ENCODE data around the gene SLC12A9. TPM values are rescaled to one million over a fixed set of nuclear protein-coding genes. Genes with fewer than 3 reads are reported as not detected.

The SLC12A9 gene
- total and polyA plus RNA-seq, 2 of the 8 experiments (the other 6 are each of a cell fraction or from before 2014, with no cell fraction given): 31.4 to 40.1 TPM

DNA sequence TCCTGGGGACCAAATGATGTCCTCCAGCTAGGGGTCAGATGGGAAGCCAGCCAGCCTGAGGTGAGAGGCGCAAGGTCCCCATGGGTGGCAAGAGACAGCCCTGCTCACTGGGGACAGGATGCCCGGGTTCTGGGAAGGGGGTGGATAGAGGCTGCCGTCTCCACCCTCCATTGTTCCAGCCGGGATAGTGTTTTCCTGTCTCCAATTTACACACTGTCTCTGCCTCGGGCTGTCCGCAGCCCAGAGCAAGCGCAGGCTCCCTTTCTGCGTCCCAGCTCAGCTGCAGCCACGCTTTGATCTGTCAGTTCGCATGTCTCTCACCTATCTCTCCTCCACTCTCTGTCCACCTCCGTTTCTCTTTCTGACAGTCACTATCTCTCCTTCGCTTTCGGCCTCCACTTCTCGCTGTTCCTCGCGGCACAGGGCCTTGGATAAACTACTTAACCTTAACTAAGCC is 27.3 kb upstream of the SLC12A9 start:
- Histone ChIP-seq H2BK12ac (ENCODE audit: low read depth, low read length) (peak overlapping the region; percentile 21; the same call in 1 of the 2 replicates), H3K9ac (replicated peaks in 1 of 4; ENCODE audit: extremely low read depth in 1 of 4, low read depth in 3 of 4, low read length in 3 of 4) (peak overlapping the region in 2 of 4 experiments; percentile 14 to 58; a peak in 2 of 7 replicates), H3K23me2 (ENCODE audit: low read depth, low read length) (peaks cover 15% of the 10 kb centered on the region; the same call in 1 of the 2 replicates), H2AFZ (ENCODE audit: low read length) (no peak overlapping the region), H3K27me3 (replicated peaks in 1 of 4; ENCODE audit: control insufficient read depth in 3 of 4, extremely low read depth in 1 of 4, insufficient read depth in 3 of 4, low read length in 3 of 4) (no peaks in the 10 kb centered on the region), H3K23ac (ENCODE audit: insufficient read length) (no peak overlapping the region), H3K4me2 (ENCODE audit: insufficient read depth in 1 of 2, low read depth in 2 of 2, low read length in 2 of 2) (peak overlapping the region; percentile 90 to 92), H2AK5ac (ENCODE audit: low read depth, low read length) (0 out of 2 replicates have a peak overlapping the region, but pooled peaks have one; percentile 3), H3K4me3 (ENCODE audit: extremely low read depth in 1 of 4, insufficient read depth in 2 of 4, low read depth in 3 of 4, low read length in 4 of 4) (peak overlapping the region; percentile 88 to 100 (median 92); a peak in 6 of 8 replicates), H3K14ac (ENCODE audit: insufficient read length) (no peak overlapping the region), H2BK5ac (ENCODE audit: low read depth, low read length) (peak overlapping the region; percentile 69; the same call in 1 of the 2 replicates), H4K20me1 (replicated peaks in 1 of 2; ENCODE audit: control insufficient read depth in 1 of 2, insufficient read depth in 2 of 2, low read length in 2 of 2) (peaks cover 14 to 25% of the 10 kb centered on the region in 2 experiments), H3K79me2 (ENCODE audit: control insufficient read depth in 1 of 2, insufficient read depth in 2 of 2, low read length in 2 of 2) (peaks cover 7 to 38% of the 10 kb centered on the region in 2 experiments), H3K79me1 (ENCODE audit: low read depth, low read length) (peaks cover 5% of the 10 kb centered on the region; the same call in 1 of the 2 replicates), H3K27ac (ENCODE audit: low read depth, low read length) (no peak overlapping the region; the same call in 1 of the 2 replicates), H3K4ac (replicated peaks; ENCODE audit: insufficient read length, low read depth, low read length) (no peak overlapping the region), H4K91ac (replicated peaks; ENCODE audit: insufficient read length, low read length) (no peak overlapping the region), H3K4me1 (replicated peaks in 1 of 4; ENCODE audit: control insufficient read depth in 3 of 4, insufficient read depth in 4 of 4, low read length in 3 of 4) (peaks cover 0 to 13% (median 10%) of the 10 kb centered on the region in 4 experiments; a peak in 6 of 7 replicates), H4K8ac (ENCODE audit: extremely low read depth, insufficient read depth, low read length) (no peak overlapping the region), H2BK120ac (replicated peaks; ENCODE audit: low read depth, low read length) (no peak overlapping the region), H3K9me3 (ENCODE audit: insufficient read depth in 2 of 2, low read depth in 1 of 2, low read length in 1 of 2) (no peaks in the 10 kb centered on the region), H3K56ac (replicated peaks; ENCODE audit: insufficient read length, low read depth, low read length) (no peak overlapping the region), H3K18ac (ENCODE audit: extremely low read depth, low read length) (no peak overlapping the region), H2BK15ac (ENCODE audit: low read length) (no peak overlapping the region), H2BK20ac (ENCODE audit: low read length) (no peak overlapping the region), H3K36me3 (ENCODE audit: control insufficient read depth in 2 of 4, insufficient read depth in 4 of 4, low read length in 3 of 4) (peaks cover 19 to 35% (median 30%) of the 10 kb centered on the region in 4 experiments; a peak in 7 of 8 replicates), H4K5ac (ENCODE audit: insufficient read length, low read depth, low read length) (no peak overlapping the region)
- no peak for DNase-seq (ENCODE audit: low read depth in 1 of 2, low spot score in 2 of 2)
- CTCF ChIA-PET (ENCODE audit: partially characterized antibody): interaction anchor here (0.6 to 5.2 kb wide), 14 partner anchors 10 to 582 kb away, joined by 3 to 48 read pairs (median 4); partner anchors contain the start of genes POP7 and SLC12A9
- WGBS, 2 experiments (ENCODE audit: extremely low coverage in 1 of 2, insufficient coverage in 1 of 2, insufficient read length in 1 of 2, insufficient replicate concordance in 2 of 2, low coverage in 1 of 2, low lambda C conversion rate in 2 of 2, missing lambda C conversion rate in 1 of 2): 67% methylated on average over 16 of the region's 16 CpGs; no CpG with 5 or more reads in 1 of the 2 experiments
- no peak for FAIRE-seq
- POLR2A ChIA-PET (ENCODE audit: partially characterized antibody): interaction anchor here (0.8 to 6.5 kb wide), 10 partner anchors 9 to 120 kb away, joined by 3 to 76 read pairs (median 5); partner anchors contain the start of genes POP7, SLC12A9 and SRRT
- TF ChIP-seq SIN3A (conservative IDR thresholded peaks at IDR 0.05 in 1 of 2, IDR thresholded peaks at IDR 0.05 in 1 of 2; ENCODE audit: low read depth in 1 of 2, low read length in 2 of 2) (peak in 1 of 2 experiments; percentile 72; a peak in 1 of 4 replicates), SAP30 (IDR thresholded peaks at IDR 0.05; ENCODE audit: insufficient read depth, insufficient replicate concordance, low read length) (peak; percentile 66), SRF (IDR thresholded peaks at IDR 0.05; ENCODE audit: low read depth, low read length) (no peak), EZH2 (IDR thresholded peaks at IDR 0.05; ENCODE audit: low read depth, low read length, severe bottlenecking) (no peak), TCF12 (IDR thresholded peaks at IDR 0.05; ENCODE audit: low read depth, low read length) (no peak), CHD2 (IDR thresholded peaks at IDR 0.05; ENCODE audit: low read length) (no peak)
- TF ChIP-seq, protein P1, sequence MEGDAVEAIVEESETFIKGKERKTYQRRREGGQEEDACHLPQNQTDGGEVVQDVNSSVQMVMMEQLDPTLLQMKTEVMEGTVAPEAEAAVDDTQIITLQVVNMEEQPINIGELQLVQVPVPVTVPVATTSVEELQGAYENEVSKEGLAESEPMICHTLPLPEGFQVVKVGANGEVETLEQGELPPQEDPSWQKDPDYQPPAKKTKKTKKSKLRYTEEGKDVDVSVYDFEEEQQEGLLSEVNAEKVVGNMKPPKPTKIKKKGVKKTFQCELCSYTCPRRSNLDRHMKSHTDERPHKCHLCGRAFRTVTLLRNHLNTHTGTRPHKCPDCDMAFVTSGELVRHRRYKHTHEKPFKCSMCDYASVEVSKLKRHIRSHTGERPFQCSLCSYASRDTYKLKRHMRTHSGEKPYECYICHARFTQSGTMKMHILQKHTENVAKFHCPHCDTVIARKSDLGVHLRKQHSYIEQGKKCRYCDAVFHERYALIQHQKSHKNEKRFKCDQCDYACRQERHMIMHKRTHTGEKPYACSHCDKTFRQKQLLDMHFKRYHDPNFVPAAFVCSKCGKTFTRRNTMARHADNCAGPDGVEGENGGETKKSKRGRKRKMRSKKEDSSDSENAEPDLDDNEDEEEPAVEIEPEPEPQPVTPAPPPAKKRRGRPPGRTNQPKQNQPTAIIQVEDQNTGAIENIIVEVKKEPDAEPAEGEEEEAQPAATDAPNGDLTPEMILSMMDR (IDR thresholded peaks at IDR 0.05; ENCODE audit: control extremely low read depth in 1 of 3, insufficient read depth in 1 of 3, low read depth in 1 of 3, low read length in 3 of 3): no peak
- TF ChIP-seq, protein P2, sequence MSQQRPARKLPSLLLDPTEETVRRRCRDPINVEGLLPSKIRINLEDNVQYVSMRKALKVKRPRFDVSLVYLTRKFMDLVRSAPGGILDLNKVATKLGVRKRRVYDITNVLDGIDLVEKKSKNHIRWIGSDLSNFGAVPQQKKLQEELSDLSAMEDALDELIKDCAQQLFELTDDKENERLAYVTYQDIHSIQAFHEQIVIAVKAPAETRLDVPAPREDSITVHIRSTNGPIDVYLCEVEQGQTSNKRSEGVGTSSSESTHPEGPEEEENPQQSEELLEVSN (IDR thresholded peaks at IDR 0.05): no peak
